K562 (cell line): ENCODE data around the gene NARF. TPM values are rescaled to one million over a fixed set of nuclear protein-coding genes. Genes with fewer than 3 reads are reported as not detected.

Experiments used
- BCLAF1 ChIP-seq, 2 experiments: fragments of 450-650 bp in 1 of 2; IDR thresholded peaks; 2 replicates each; pipeline ENCODE4 v1.6.1; 2011 to 2017; ENCODE audit warnings: low read depth in 2 of 2, antibody characterized with exemption in 1 of 2, borderline replicate concordance in 1 of 2, low read length in 1 of 2, mild to moderate bottlenecking in 1 of 2, mixed read lengths in 1 of 2; ENCODE audit not compliant: control insufficient read depth in 1 of 2
- CC2D1A ChIP-seq: fragments of 450-650 bp; IDR thresholded peaks from 2 replicates; pipeline ENCODE4 v1.6.1; 2017; ENCODE audit warnings: mild to moderate bottlenecking
- DEAF1 ChIP-seq: fragments of 450-650 bp; formaldehyde crosslinking; IDR thresholded peaks from 2 replicates; pipeline ENCODE4 v1.4.0; 2020; ENCODE audit warnings: mild to moderate bottlenecking, moderate library complexity
- HDAC1 ChIP-seq, 2 experiments: fragments of 450-650 bp; IDR thresholded peaks; 2 replicates each; pipeline ENCODE4 v1.6.1; 2016 to 2017; ENCODE audit warnings: inconsistent platforms in 1 of 2, mild to moderate bottlenecking in 1 of 2, moderate library complexity in 1 of 2
- HDGF ChIP-seq: fragments of 450-650 bp; IDR thresholded peaks from 2 replicates; pipeline ENCODE4 v1.6.1; 2016
- HNRNPH1 ChIP-seq: fragments of 200-400 bp; formaldehyde crosslinking; optimal IDR thresholded peaks from 2 replicates; pipeline ENCODE3; 2017; ENCODE audit warnings: low read depth, mild to moderate bottlenecking, low read length, moderate library complexity
- MAFG ChIP-seq: fragments of 450-650 bp; conservative IDR thresholded peaks from 2 replicates; pipeline ENCODE4 v1.6.1; 2016; ENCODE audit warnings: missing genetic modification characterization, missing compliant biosample characterization
- NONO ChIP-seq, 2 experiments: fragments of 200-400 bp in 1 of 2; fragments of 450-650 bp in 1 of 2; formaldehyde crosslinking in 1 of 2; IDR thresholded peaks; 2 replicates each; pipeline ENCODE4 v1.6.1; 2017; ENCODE audit warnings: low read depth in 2 of 2, mild to moderate bottlenecking in 2 of 2, moderate library complexity in 2 of 2, low read length in 1 of 2
- RBFOX2 ChIP-seq: fragments of 200-400 bp; formaldehyde crosslinking; IDR thresholded peaks from 2 replicates; pipeline ENCODE4 v1.6.1; 2017; ENCODE audit warnings: low read depth, mild to moderate bottlenecking, low read length, moderate library complexity
- RBM22 ChIP-seq: fragments of 200-400 bp; formaldehyde crosslinking; IDR thresholded peaks from 2 replicates; pipeline ENCODE4 v1.6.1; 2018; ENCODE audit warnings: low read length, low read depth; ENCODE audit not compliant: poor library complexity, severe bottlenecking
- SP2 ChIP-seq: IDR thresholded peaks from 2 replicates; pipeline ENCODE4 v1.6.1; 2011; ENCODE audit warnings: mild to moderate bottlenecking, low read depth, low read length, moderate library complexity; ENCODE audit not compliant: poor library complexity, severe bottlenecking; ENCODE audit errors: extremely low read depth
- THRB ChIP-seq: fragments of 450-650 bp; formaldehyde crosslinking; conservative IDR thresholded peaks from 2 replicates; pipeline ENCODE4 v1.4.0; 2022; ENCODE audit warnings: mild to moderate bottlenecking, missing genetic modification characterization
- UBTF ChIP-seq, 2 experiments: IDR thresholded peaks; 2 replicates each; pipeline ENCODE4 v1.6.1; 2012; ENCODE audit warnings: improper control_type of control experiment in 2 of 2, low read depth in 2 of 2, low read length in 2 of 2, borderline replicate concordance in 1 of 2
- WHSC1 ChIP-seq: IDR thresholded peaks from one replicate; pipeline ENCODE4 v1.6.1; 2012; ENCODE audit warnings: low read length, control low read depth, inconsistent platforms
- ZBTB26 ChIP-seq: fragments of 450-650 bp; formaldehyde crosslinking; IDR thresholded peaks from 2 replicates; pipeline ENCODE4 v1.4.0; 2022; ENCODE audit warnings: missing genetic modification characterization
- ZNF121 ChIP-seq: sonication (generic); formaldehyde crosslinking; conservative IDR thresholded peaks from 2 replicates; pipeline ENCODE4 v1.8.0; 2022; ENCODE audit warnings: missing genetic modification reagents
- ZNF263 ChIP-seq: sonication (generic); formaldehyde crosslinking; IDR thresholded peaks from 2 replicates; pipeline ENCODE4 v1.8.0; 2022; ENCODE audit warnings: mild to moderate bottlenecking, missing genetic modification reagents, borderline replicate concordance
- polyA plus RNA-seq, 8 experiments: library from polyadenylated mRNA; depleted of rRNA in 4 of 8; stranded (reverse) in 5 of 8; unstranded in 3 of 8; fragments of >200 nt; fragmentation: Nextera tagmentation in 2 of 8; fragmentation: Illumina TruSeq in 1 of 8; extraction: Ambion mirVana in 2 of 8; extraction: Trizol in 1 of 8; gene quantifications; 2 replicates each; pipeline versions ENCODE4 v1.2.1 to v1.2.3, GENCODE V29; 2011 to 2014; ENCODE audit warnings: inconsistent platforms in 1 of 8, missing spikeins in 1 of 8
- total RNA-seq, 7 experiments: library from RNA; depleted of rRNA in 6 of 7; stranded (reverse); fragments of >200 nt in 6 of 7; fragmentation: Illumina TruSeq in 2 of 7; extraction: Trizol in 2 of 7; gene quantifications; 2 replicates each; pipeline versions ENCODE4 v1.2.1 to v1.2.3, GENCODE V29; 2011 to 2021; ENCODE audit warnings: low replicate concordance in 1 of 7

Gene NARF
- total and polyA plus RNA-seq, 9 of the 15 experiments (the other 6 are each of a cell fraction or from before 2014, with no cell fraction given) = 60.4 to 423 (median 132) TPM

GRCh38 chr17:82458885-82459424 is 414 bp downstream of the NARF start (continued):
- TF ChIP-seq RBM22 (peak; percentile 31), ZNF121 (CRISPR knock-in tag) (no peak), MAFG (tag) (no peak), RBFOX2 (0 out of 2 replicates have a peak, but pooled peaks have one; percentile 82), BCLAF1 (IDR thresholded peaks at IDR 0.05; ENCODE audit: borderline replicate concordance in 1 of 2, control insufficient read depth in 1 of 2, low read depth in 2 of 2, low read length in 1 of 2) (no peak), ZNF263 (CRISPR knock-in tag) (peak; percentile 9; the same call in 1 of the 2 replicates), DEAF1 (CRISPR knock-in tag) (no peak), HDAC1 (IDR thresholded peaks at IDR 0.05) (no peak), WHSC1 (no peak), UBTF (IDR thresholded peaks at IDR 0.05; ENCODE audit: borderline replicate concordance in 1 of 2, low read depth in 2 of 2, low read length in 2 of 2) (peak in 1 of 2 experiments; percentile 18; a peak in 1 of 4 replicates), HDGF (no peak), THRB (CRISPR knock-in tag) (no peak), NONO (IDR thresholded peaks at IDR 0.05; ENCODE audit: low read depth in 2 of 2, low read length in 1 of 2) (peak in 1 of 2 experiments; percentile 7; a peak in 1 of 4 replicates), ZBTB26 (CRISPR knock-in tag) (no peak), CC2D1A (no peak), SP2 (no peak), HNRNPH1 (no peak)
